ENCODE measurements around the gene SLC44A5.

SLC44A5 gene

GRCh38 chr1:75472971-75473603 lies 137.8 kb downstream of the SLC44A5 start:
- no peak overlapping the region for H3K4me3 ChIP-seq (ENCODE audit: low read length)
- no peak for TF ChIP-seq ZNF274 (IDR thresholded peaks at IDR 0.05; ENCODE audit: low read depth, low read length)

GRCh38 chr1:75472089-75472970 lies 138.6 kb downstream of the SLC44A5 start:
- TF ChIP-seq ZNF274 (IDR thresholded peaks at IDR 0.05; ENCODE audit: low read depth, low read length), result no peak

GRCh38 chr1:75471252-75471651 lies 139.7 kb downstream of the SLC44A5 start:
- no peak overlapping the region for H3K4me3 ChIP-seq (ENCODE audit: low read length)
- no peak for TF ChIP-seq ZNF274 (IDR thresholded peaks at IDR 0.05; ENCODE audit: low read depth, low read length)

More at GRCh38 chr1:75472089-75472970, 138.6 kb downstream of the SLC44A5 start:
- H3K4me3 ChIP-seq (ENCODE audit: low read length), result no peak overlapping the region

- H3K4me3 ChIP-seq (ENCODE audit: low read length), result no peak overlapping the region
- no peak for TF ChIP-seq ZNF274 (IDR thresholded peaks at IDR 0.05; ENCODE audit: low read depth, low read length)
Measured at GRCh38 chr1:75470448-75470847, 140.5 kb downstream of the SLC44A5 start.

GRCh38 chr1:75469586-75470173 lies 141.2 kb downstream of the SLC44A5 start:
- H3K4me3 ChIP-seq (ENCODE audit: low read length), result no peak overlapping the region
- TF ChIP-seq ZNF274 (IDR thresholded peaks at IDR 0.05; ENCODE audit: low read depth, low read length), result no peak

GRCh38 chr1:75461808-75462325 lies 149.0 kb downstream of the SLC44A5 start:
- no peak for TF ChIP-seq ZNF274 (IDR thresholded peaks at IDR 0.05; ENCODE audit: low read depth, low read length)

GRCh38 chr1:75449998-75450397 lies 160.9 kb downstream of the SLC44A5 start:
- TF ChIP-seq ZNF274 (IDR thresholded peaks at IDR 0.05; ENCODE audit: low read depth, low read length), result no peak
- H3K4me3 ChIP-seq (ENCODE audit: low read length), result no peak overlapping the region

More at GRCh38 chr1:75461808-75462325, 149.0 kb downstream of the SLC44A5 start:
- no peak overlapping the region for H3K4me3 ChIP-seq (ENCODE audit: low read length)

- TF ChIP-seq ZNF274 (IDR thresholded peaks at IDR 0.05; ENCODE audit: low read depth, low read length), result no peak
- H3K4me3 ChIP-seq (ENCODE audit: low read length), result no peak overlapping the region
Measured at GRCh38 chr1:75444220-75444619, 166.7 kb downstream of the SLC44A5 start.

- TF ChIP-seq ZNF274 (IDR thresholded peaks at IDR 0.05; ENCODE audit: low read depth, low read length), result no peak
- no peak overlapping the region for H3K4me3 ChIP-seq (ENCODE audit: low read length)
Measured at GRCh38 chr1:75440274-75440673, 170.6 kb downstream of the SLC44A5 start.

- TF ChIP-seq ZNF274 (IDR thresholded peaks at IDR 0.05; ENCODE audit: low read depth, low read length), result no peak
- no peak overlapping the region for H3K4me3 ChIP-seq (ENCODE audit: low read length)
Measured at GRCh38 chr1:75438355-75438754, 172.6 kb downstream of the SLC44A5 start.

GRCh38 chr1:75431843-75432242 lies 179.1 kb downstream of the SLC44A5 start:
- no peak overlapping the region for H3K4me3 ChIP-seq (ENCODE audit: low read length)
- no peak for TF ChIP-seq ZNF274 (IDR thresholded peaks at IDR 0.05; ENCODE audit: low read depth, low read length)

- H3K4me3 ChIP-seq (ENCODE audit: low read length), result no peak overlapping the region
- no peak for TF ChIP-seq ZNF274 (IDR thresholded peaks at IDR 0.05; ENCODE audit: low read depth, low read length)
Measured at GRCh38 chr1:75430526-75430925, 180.4 kb downstream of the SLC44A5 start.

- no peak for TF ChIP-seq ZNF274 (IDR thresholded peaks at IDR 0.05; ENCODE audit: low read depth, low read length)
- H3K4me3 ChIP-seq (ENCODE audit: low read length), result no peak overlapping the region
Measured at GRCh38 chr1:75426688-75427087, 184.2 kb downstream of the SLC44A5 start.

GRCh38 chr1:75425001-75425650 lies 185.8 kb downstream of the SLC44A5 start:
- H3K4me3 ChIP-seq (ENCODE audit: low read length), result no peak overlapping the region
- TF ChIP-seq ZNF274 (IDR thresholded peaks at IDR 0.05; ENCODE audit: low read depth, low read length), result no peak

Data from GM08714 (cell line).